Measurements from ENCODE around the gene TNFSF11.

GRCh38 chr13:42545842-42546241 is 28.1 kb upstream of the TNFSF11 start:
- TF ChIP-seq CTCF (IDR thresholded peaks at IDR 0.05): no peak
- no peak for TF ChIP-seq POLR2A (IDR thresholded peaks at IDR 0.05)
- no peak for TF ChIP-seq POLR2AphosphoS5 (IDR thresholded peaks at IDR 0.05; ENCODE audit: insufficient read depth in 1 of 2, low read depth in 1 of 2)
